Ovary (tissue), 3 donors: Measurements from ENCODE around the gene SEC14L2.

Source experiments
- POLR2A ChIP-seq: fragments of 450-650 bp; IDR thresholded peaks from one replicate; pipeline ENCODE4 v1.6.1; 2017; ENCODE audit warnings: antibody characterized with exemption, mild to moderate bottlenecking, moderate library complexity
- TF ChIP-seq, protein P1 (sequence below), 3 donors: fragments of 450-650 bp in 2 of 3; fragments of 200-600 bp in 1 of 3; IDR thresholded peaks; one replicate each; pipeline versions ENCODE4 v1.5.1 to v1.8.0; 2016 to 2022; ENCODE audit warnings: antibody characterized with exemption in 3 of 3, mild to moderate bottlenecking in 1 of 3
- donor health status: DM: no; HTN: no; CAD: no.

DNA sequence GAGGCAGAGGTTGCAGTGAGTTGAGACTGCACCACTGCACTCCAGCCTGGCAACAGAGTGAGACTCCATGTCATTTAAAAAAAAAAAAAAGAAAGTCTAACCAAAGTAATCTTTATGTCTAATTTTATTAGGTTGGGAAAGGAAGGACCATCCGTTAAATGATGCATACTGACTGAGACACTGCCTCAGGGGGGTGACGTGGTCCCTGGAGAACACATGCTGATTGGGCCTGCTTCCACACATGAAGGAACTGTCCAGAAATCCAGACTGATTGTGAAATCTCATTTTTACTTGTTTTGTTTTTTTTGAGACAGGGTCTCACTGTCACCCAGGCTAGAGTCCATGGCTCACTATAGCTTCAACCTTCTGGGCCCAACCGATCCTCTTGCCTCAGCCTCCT, 45.6 kb upstream of the SEC14L2 start:
- TF ChIP-seq, protein P1, sequence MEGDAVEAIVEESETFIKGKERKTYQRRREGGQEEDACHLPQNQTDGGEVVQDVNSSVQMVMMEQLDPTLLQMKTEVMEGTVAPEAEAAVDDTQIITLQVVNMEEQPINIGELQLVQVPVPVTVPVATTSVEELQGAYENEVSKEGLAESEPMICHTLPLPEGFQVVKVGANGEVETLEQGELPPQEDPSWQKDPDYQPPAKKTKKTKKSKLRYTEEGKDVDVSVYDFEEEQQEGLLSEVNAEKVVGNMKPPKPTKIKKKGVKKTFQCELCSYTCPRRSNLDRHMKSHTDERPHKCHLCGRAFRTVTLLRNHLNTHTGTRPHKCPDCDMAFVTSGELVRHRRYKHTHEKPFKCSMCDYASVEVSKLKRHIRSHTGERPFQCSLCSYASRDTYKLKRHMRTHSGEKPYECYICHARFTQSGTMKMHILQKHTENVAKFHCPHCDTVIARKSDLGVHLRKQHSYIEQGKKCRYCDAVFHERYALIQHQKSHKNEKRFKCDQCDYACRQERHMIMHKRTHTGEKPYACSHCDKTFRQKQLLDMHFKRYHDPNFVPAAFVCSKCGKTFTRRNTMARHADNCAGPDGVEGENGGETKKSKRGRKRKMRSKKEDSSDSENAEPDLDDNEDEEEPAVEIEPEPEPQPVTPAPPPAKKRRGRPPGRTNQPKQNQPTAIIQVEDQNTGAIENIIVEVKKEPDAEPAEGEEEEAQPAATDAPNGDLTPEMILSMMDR (IDR thresholded peaks at IDR 0.05): no peak
- no peak for TF ChIP-seq POLR2A
